ENCODE data around the gene NSUN4. TPM values are rescaled to one million over a fixed set of nuclear protein-coding genes. Genes with fewer than 3 reads are reported as not detected.

NSUN4 gene
- total and polyA plus RNA-seq, 9 of the 15 experiments (the other 6 are each of a cell fraction or from before 2014, with no cell fraction given): 33.4 to 60.2 (median 46.3) TPM

DNA sequence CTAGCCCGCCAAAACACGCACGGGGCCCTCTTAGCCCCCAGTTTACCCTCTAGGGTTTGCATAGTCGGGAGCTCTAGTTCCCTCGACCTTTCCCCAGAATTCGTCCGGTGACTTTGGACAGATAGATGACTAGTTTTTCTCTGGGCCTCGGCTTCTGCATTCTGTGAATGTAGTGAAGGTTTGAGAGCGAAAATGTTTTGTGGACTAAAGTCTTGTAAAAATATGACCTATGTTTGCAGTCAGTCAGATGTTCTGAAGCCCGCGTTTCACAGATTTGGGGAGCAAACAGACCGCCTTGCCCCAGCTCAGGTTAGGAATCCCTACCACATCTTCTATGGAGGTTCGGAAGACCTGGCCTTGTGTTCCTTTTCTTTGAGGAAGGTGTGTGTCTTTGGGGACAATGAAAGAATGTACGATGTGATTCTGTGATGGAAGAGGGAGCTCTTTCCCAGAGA is 36.7 kb upstream of the NSUN4 start (continued):
- TF ChIP-seq TSHZ1 (CRISPR knock-in tag; IDR thresholded peaks at IDR 0.05) (no peak), EHMT2 (IDR thresholded peaks at IDR 0.05) (no peak), ZNF12 (CRISPR knock-in tag; IDR thresholded peaks at IDR 0.05) (0 out of 2 replicates have a peak, but pooled peaks have one; percentile 11), FOXM1 (IDR thresholded peaks at IDR 0.05; ENCODE audit: low read depth) (no peak), FOXM1 (CRISPR knock-in tag; IDR thresholded peaks at IDR 0.05; ENCODE audit: low read depth) (no peak), HLTF (IDR thresholded peaks at IDR 0.05) (no peak), SIX5 (IDR thresholded peaks at IDR 0.05; ENCODE audit: borderline replicate concordance in 1 of 2, insufficient read depth in 1 of 2, low read depth in 1 of 2, low read length in 2 of 2) (no peak), CBFA2T3 (IDR thresholded peaks at IDR 0.05) (no peak), ZNF143 (CRISPR knock-in tag; IDR thresholded peaks at IDR 0.05) (no peak; the same call in 1 of the 2 replicates), KAT7 (CRISPR knock-in tag; IDR thresholded peaks at IDR 0.05; ENCODE audit: borderline replicate concordance) (no peak), ZNF24 (IDR thresholded peaks at IDR 0.05) (no peak)
- TF ChIP-seq, protein P1, sequence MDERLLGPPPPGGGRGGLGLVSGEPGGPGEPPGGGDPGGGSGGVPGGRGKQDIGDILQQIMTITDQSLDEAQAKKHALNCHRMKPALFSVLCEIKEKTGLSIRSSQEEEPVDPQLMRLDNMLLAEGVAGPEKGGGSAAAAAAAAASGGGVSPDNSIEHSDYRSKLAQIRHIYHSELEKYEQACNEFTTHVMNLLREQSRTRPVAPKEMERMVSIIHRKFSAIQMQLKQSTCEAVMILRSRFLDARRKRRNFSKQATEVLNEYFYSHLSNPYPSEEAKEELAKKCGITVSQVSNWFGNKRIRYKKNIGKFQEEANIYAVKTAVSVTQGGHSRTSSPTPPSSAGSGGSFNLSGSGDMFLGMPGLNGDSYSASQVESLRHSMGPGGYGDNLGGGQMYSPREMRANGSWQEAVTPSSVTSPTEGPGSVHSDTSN (CRISPR knock-in tag; IDR thresholded peaks at IDR 0.05; ENCODE audit: low read depth): no peak
- TF ChIP-seq, protein P1 (tag; conservative IDR thresholded peaks at IDR 0.05; ENCODE audit: low read depth): no peak
- TF ChIP-seq, protein P2, sequence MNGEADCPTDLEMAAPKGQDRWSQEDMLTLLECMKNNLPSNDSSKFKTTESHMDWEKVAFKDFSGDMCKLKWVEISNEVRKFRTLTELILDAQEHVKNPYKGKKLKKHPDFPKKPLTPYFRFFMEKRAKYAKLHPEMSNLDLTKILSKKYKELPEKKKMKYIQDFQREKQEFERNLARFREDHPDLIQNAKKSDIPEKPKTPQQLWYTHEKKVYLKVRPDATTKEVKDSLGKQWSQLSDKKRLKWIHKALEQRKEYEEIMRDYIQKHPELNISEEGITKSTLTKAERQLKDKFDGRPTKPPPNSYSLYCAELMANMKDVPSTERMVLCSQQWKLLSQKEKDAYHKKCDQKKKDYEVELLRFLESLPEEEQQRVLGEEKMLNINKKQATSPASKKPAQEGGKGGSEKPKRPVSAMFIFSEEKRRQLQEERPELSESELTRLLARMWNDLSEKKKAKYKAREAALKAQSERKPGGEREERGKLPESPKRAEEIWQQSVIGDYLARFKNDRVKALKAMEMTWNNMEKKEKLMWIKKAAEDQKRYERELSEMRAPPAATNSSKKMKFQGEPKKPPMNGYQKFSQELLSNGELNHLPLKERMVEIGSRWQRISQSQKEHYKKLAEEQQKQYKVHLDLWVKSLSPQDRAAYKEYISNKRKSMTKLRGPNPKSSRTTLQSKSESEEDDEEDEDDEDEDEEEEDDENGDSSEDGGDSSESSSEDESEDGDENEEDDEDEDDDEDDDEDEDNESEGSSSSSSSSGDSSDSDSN (IDR thresholded peaks at IDR 0.05; ENCODE audit: borderline replicate concordance in 1 of 2, low read depth in 2 of 2, low read length in 2 of 2): 0 out of 4 replicates have a peak, but pooled peaks of 1 of the 2 experiments have one; percentile 44
- TF ChIP-seq, protein P3, sequence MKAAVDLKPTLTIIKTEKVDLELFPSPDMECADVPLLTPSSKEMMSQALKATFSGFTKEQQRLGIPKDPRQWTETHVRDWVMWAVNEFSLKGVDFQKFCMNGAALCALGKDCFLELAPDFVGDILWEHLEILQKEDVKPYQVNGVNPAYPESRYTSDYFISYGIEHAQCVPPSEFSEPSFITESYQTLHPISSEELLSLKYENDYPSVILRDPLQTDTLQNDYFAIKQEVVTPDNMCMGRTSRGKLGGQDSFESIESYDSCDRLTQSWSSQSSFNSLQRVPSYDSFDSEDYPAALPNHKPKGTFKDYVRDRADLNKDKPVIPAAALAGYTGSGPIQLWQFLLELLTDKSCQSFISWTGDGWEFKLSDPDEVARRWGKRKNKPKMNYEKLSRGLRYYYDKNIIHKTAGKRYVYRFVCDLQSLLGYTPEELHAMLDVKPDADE (conservative IDR thresholded peaks at IDR 0.05; ENCODE audit: control insufficient read depth, low read depth, low read length): no peak
